Trophoblast cell (in vitro differentiated cells and primary cell): ENCODE results near the gene ST3GAL4.
A peak's percentile ranks its signal among the peaks of the same experiment; 100 is the strongest.

Experiments
- DNase-seq, 2 donors: peaks; one replicate each; pipeline ENCODE4 v3.0.0-alpha.2; 2016
- H2AFZ ChIP-seq: 2 replicates; pipeline ENCODE4 v1.6.1; 2013; ENCODE audit warnings: low read length, moderate library complexity, mild to moderate bottlenecking; ENCODE audit not compliant: insufficient read depth, poor library complexity
- H2AK5ac ChIP-seq: 2 replicates; pipeline ENCODE4 v1.6.1; 2013; ENCODE audit warnings: mild to moderate bottlenecking, low read length
- H2BK120ac ChIP-seq: 2 replicates; pipeline ENCODE4 v1.6.1; 2013; ENCODE audit warnings: low read length, mild to moderate bottlenecking, moderate library complexity; ENCODE audit not compliant: insufficient read depth, poor library complexity
- H2BK12ac ChIP-seq: 2 replicates; pipeline ENCODE4 v1.6.1; 2013; ENCODE audit warnings: mild to moderate bottlenecking, low read length, moderate library complexity
- H2BK5ac ChIP-seq: 2 replicates; pipeline ENCODE4 v1.6.1; 2013; ENCODE audit warnings: low read length, low read depth, moderate library complexity, mild to moderate bottlenecking; ENCODE audit not compliant: poor library complexity
- H3K14ac ChIP-seq: 2 replicates; pipeline ENCODE4 v1.6.1; 2013; ENCODE audit warnings: mild to moderate bottlenecking, low read length
- H3K18ac ChIP-seq: 2 replicates; pipeline ENCODE4 v1.6.1; 2013; ENCODE audit warnings: mild to moderate bottlenecking, low read length
- H3K23ac ChIP-seq: 2 replicates; pipeline ENCODE4 v1.6.1; 2013; ENCODE audit warnings: low read length
- H3K27ac ChIP-seq: 2 replicates; pipeline ENCODE4 v1.5.1; 2013; ENCODE audit warnings: low read depth, mild to moderate bottlenecking, inconsistent platforms, low read length, moderate library complexity
- H3K27me3 ChIP-seq: 2 replicates; pipeline ENCODE4 v1.6.1; 2013; ENCODE audit warnings: inconsistent platforms, mild to moderate bottlenecking, low read length, moderate library complexity; ENCODE audit not compliant: insufficient read depth
- H3K36me3 ChIP-seq, 2 experiments: 1 replicate in 1 of 2; 2 replicates in 1 of 2; pipeline ENCODE4 v1.6.1; 2013; ENCODE audit warnings: low read length in 2 of 2, mild to moderate bottlenecking in 2 of 2, moderate library complexity in 1 of 2; ENCODE audit not compliant: insufficient read depth in 2 of 2, control insufficient read depth in 1 of 2
- H3K4ac ChIP-seq: 2 replicates; pipeline ENCODE4 v1.6.1; 2013; ENCODE audit warnings: low read depth, mild to moderate bottlenecking, low read length, moderate library complexity
- H3K4me1 ChIP-seq, 2 experiments: 1 replicate in 1 of 2; 2 replicates in 1 of 2; pipeline ENCODE4 v1.6.1; 2013; ENCODE audit warnings: low read length in 2 of 2, mild to moderate bottlenecking in 2 of 2, moderate library complexity in 1 of 2; ENCODE audit not compliant: insufficient read depth in 2 of 2, control insufficient read depth in 1 of 2
- H3K4me2 ChIP-seq: 2 replicates; pipeline ENCODE4 v1.6.1; 2013; ENCODE audit warnings: inconsistent platforms, mild to moderate bottlenecking, low read length, moderate library complexity
- H3K4me3 ChIP-seq: 2 replicates; pipeline ENCODE4 v1.5.1; 2013; ENCODE audit warnings: mild to moderate bottlenecking, low read depth, low read length, inconsistent platforms
- H3K79me1 ChIP-seq: one replicate; pipeline ENCODE4 v1.6.1; 2013; ENCODE audit warnings: low read length
- H3K79me2 ChIP-seq: 2 replicates; pipeline ENCODE4 v1.6.1; 2013; ENCODE audit warnings: low read length, mild to moderate bottlenecking; ENCODE audit not compliant: control insufficient read depth, insufficient read depth, poor library complexity
- H3K9ac ChIP-seq: 2 replicates; pipeline ENCODE4 v1.6.1; 2013; ENCODE audit warnings: mild to moderate bottlenecking, low read length
- H3K9me3 ChIP-seq: 2 replicates; pipeline ENCODE4 v1.6.1; 2013; ENCODE audit warnings: low read depth, mild to moderate bottlenecking, control low read depth, inconsistent platforms, low read length; ENCODE audit not compliant: insufficient read depth
- H4K12ac ChIP-seq: 2 replicates; pipeline ENCODE4 v1.6.1; 2013; ENCODE audit warnings: low read depth, mild to moderate bottlenecking, low read length, moderate library complexity
- H4K8ac ChIP-seq: 2 replicates; pipeline ENCODE4 v1.6.1; 2013; ENCODE audit warnings: low read depth, mild to moderate bottlenecking, low read length, moderate library complexity
- H4K91ac ChIP-seq: one replicate; pipeline ENCODE4 v1.6.1; 2013; ENCODE audit warnings: low read depth, mild to moderate bottlenecking, low read length, moderate library complexity
- WGBS: extraction: QIAGEN DNeasy Blood & Tissue Kit; methylation state at CpG from one replicate; pipeline ENCODE4 v1.1.7; 2013; ENCODE audit warnings: missing lambda C conversion rate; ENCODE audit not compliant: insufficient read length, insufficient coverage; ENCODE audit errors: extremely low coverage; 5-methylcytosine and 5-hydroxymethylcytosine counted together

Gene ST3GAL4

GRCh38 chr11:126347751-126348668 is 7.5 kb upstream of the ST3GAL4 start:
- WGBS = no CpG with 5 or more reads among the region's 17 CpGs
- H3K4me3 ChIP-seq = no peak overlapping the region
- peaks cover 3 to 4% of the 10 kb centered on the region in 2 experiments for H3K4me1 ChIP-seq

GRCh38 chr11:126348806-126349582 is 6.5 kb upstream of the ST3GAL4 start:
- H3K27ac ChIP-seq = no peak overlapping the region
- H2BK12ac ChIP-seq = no peak overlapping the region
- H3K23ac ChIP-seq = no peak overlapping the region
- H3K79me2 ChIP-seq = no peaks in the 10 kb centered on the region
- H3K9ac ChIP-seq = no peak overlapping the region
- H4K8ac ChIP-seq = no peak overlapping the region
- no peak overlapping the region for H2AFZ ChIP-seq
- no peak overlapping the region for H2BK120ac ChIP-seq
- H3K14ac ChIP-seq = no peak overlapping the region
- no peak overlapping the region for H3K4ac ChIP-seq
- peaks cover 3 to 11% of the 10 kb centered on the region in 2 experiments for H3K4me1 ChIP-seq
- H3K36me3 ChIP-seq = peaks cover 3 to 11% of the 10 kb centered on the region in 2 experiments
- H3K79me1 ChIP-seq = peaks cover 7% of the 10 kb centered on the region
- no peak overlapping the region for H3K4me2 ChIP-seq
- H3K9me3 ChIP-seq = peaks cover 2% of the 10 kb centered on the region
- H3K18ac ChIP-seq = no peak overlapping the region
- no peak overlapping the region for H4K12ac ChIP-seq
- no CpG with 5 or more reads among the region's 8 CpGs for WGBS
- H2BK5ac ChIP-seq = no peak overlapping the region
- H3K27me3 ChIP-seq = no peaks in the 10 kb centered on the region
- DNase-seq = peak in 1 of 2 donors; percentile 30
- H3K4me3 ChIP-seq = no peak overlapping the region
- H4K91ac ChIP-seq = no peak overlapping the region
- no peak overlapping the region for H2AK5ac ChIP-seq

More at GRCh38 chr11:126347751-126348668, 7.5 kb upstream of the ST3GAL4 start:
- Histone ChIP-seq H4K91ac (no peak overlapping the region), H2BK5ac (no peak overlapping the region), H3K79me2 (no peaks in the 10 kb centered on the region), H3K36me3 (peaks cover 3 to 11% of the 10 kb centered on the region in 2 experiments), H3K27me3 (no peaks in the 10 kb centered on the region), H3K27ac (no peak overlapping the region), H4K12ac (no peak overlapping the region), H3K4me2 (no peak overlapping the region), H3K4ac (no peak overlapping the region), H3K9me3 (peaks cover 2% of the 10 kb centered on the region), H2AK5ac (no peak overlapping the region), H3K18ac (no peak overlapping the region), H3K9ac (no peak overlapping the region), H2BK120ac (no peak overlapping the region), H3K14ac (no peak overlapping the region), H4K8ac (peak overlapping the region; percentile 31), H2BK12ac (no peak overlapping the region), H3K79me1 (peaks cover 7% of the 10 kb centered on the region), H3K23ac (no peak overlapping the region), H2AFZ (peak overlapping the region; percentile 35)
- no peak for DNase-seq

GRCh38 chr11:126350836-126351235 is 4.7 kb upstream of the ST3GAL4 start:
- H3K9ac ChIP-seq = no peak overlapping the region
- no peak overlapping the region for H4K12ac ChIP-seq
- no peak for DNase-seq
- H3K4me3 ChIP-seq = no peak overlapping the region
- peaks cover 2% of the 10 kb centered on the region for H3K9me3 ChIP-seq
- no peak overlapping the region for H3K18ac ChIP-seq
- H2BK120ac ChIP-seq = no peak overlapping the region
- H3K27me3 ChIP-seq = no peaks in the 10 kb centered on the region
- H3K36me3 ChIP-seq = peaks cover 3 to 7% of the 10 kb centered on the region in 2 experiments
- no peak overlapping the region for H2BK12ac ChIP-seq
- no CpG with 5 or more reads among the region's 5 CpGs for WGBS
- peaks cover 5% of the 10 kb centered on the region for H3K79me2 ChIP-seq
- H2AK5ac ChIP-seq = no peak overlapping the region
- peaks cover 7 to 18% of the 10 kb centered on the region in 2 experiments for H3K4me1 ChIP-seq
- no peak overlapping the region for H3K4ac ChIP-seq
- no peak overlapping the region for H2BK5ac ChIP-seq
- H3K4me2 ChIP-seq = no peak overlapping the region
- no peak overlapping the region for H4K8ac ChIP-seq
- H3K23ac ChIP-seq = no peak overlapping the region
- H3K79me1 ChIP-seq = peaks cover 10% of the 10 kb centered on the region
- H2AFZ ChIP-seq = no peak overlapping the region
- no peak overlapping the region for H3K27ac ChIP-seq
- no peak overlapping the region for H3K14ac ChIP-seq
- H4K91ac ChIP-seq = no peak overlapping the region

- H3K23ac ChIP-seq = no peak overlapping the region
- H3K4me1 ChIP-seq = peaks cover 14 to 23% of the 10 kb centered on the region in 2 experiments
- H3K4me3 ChIP-seq = no peak overlapping the region
- no peak overlapping the region for H3K14ac ChIP-seq
- no peak overlapping the region for H2BK12ac ChIP-seq
- H3K79me2 ChIP-seq = peaks cover 10% of the 10 kb centered on the region
- no peak overlapping the region for H3K4me2 ChIP-seq
- no peak for DNase-seq
- H4K8ac ChIP-seq = no peak overlapping the region
- H3K36me3 ChIP-seq = peaks cover 0 to 4% of the 10 kb centered on the region in 2 experiments
- peaks cover 2% of the 10 kb centered on the region for H3K9me3 ChIP-seq
- peak overlapping the region; percentile 5 for H2AK5ac ChIP-seq
- H2AFZ ChIP-seq = no peak overlapping the region
- no peak overlapping the region for H2BK120ac ChIP-seq
- no peak overlapping the region for H4K91ac ChIP-seq
- H3K79me1 ChIP-seq = peaks cover 13% of the 10 kb centered on the region
- no peak overlapping the region for H3K18ac ChIP-seq
- no peak overlapping the region for H3K4ac ChIP-seq
- H4K12ac ChIP-seq = no peak overlapping the region
- H3K27me3 ChIP-seq = no peaks in the 10 kb centered on the region
- no peak overlapping the region for H3K27ac ChIP-seq
- no CpG with 5 or more reads among the region's 3 CpGs for WGBS
- no peak overlapping the region for H3K9ac ChIP-seq
- no peak overlapping the region for H2BK5ac ChIP-seq
These were observed 3.3 kb upstream of the ST3GAL4 start for GRCh38 chr11:126352163-126352562.
